GM21423 (cell line): ENCODE measurements around the gene PRKN.
"Not testable (repeated sequence)": the region's sequence is repeated elsewhere in the genome, so short reads cannot be mapped to it uniquely, and the experiment has no call there.

Experiments used
- ATAC-seq: cut with Tn5 transposase; IDR thresholded peaks from one replicate; pipeline ENCODE4 v1.9.1; 2021; ENCODE audit warnings: mild to moderate bottlenecking, moderate library complexity; ENCODE audit not compliant: unreplicated experiment

Gene PRKN

GRCh38 chr6:161835500-161836215 is 891.9 kb downstream of the PRKN start:
- ATAC-seq: no peak

GRCh38 chr6:161834426-161834825 is 893.1 kb downstream of the PRKN start:
- no peak for ATAC-seq

GRCh38 chr6:161833099-161833860 is 894.3 kb downstream of the PRKN start:
- no peak for ATAC-seq

GRCh38 chr6:161832622-161833021 is 894.9 kb downstream of the PRKN start:
- no peak for ATAC-seq

GRCh38 chr6:161830866-161831616 is 896.5 kb downstream of the PRKN start:
- ATAC-seq: no peak

GRCh38 chr6:161829291-161829729 is 898.3 kb downstream of the PRKN start:
- no peak for ATAC-seq

- no peak for ATAC-seq
Observed at GRCh38 chr6:161828355-161828754, 899.2 kb downstream of the PRKN start.

GRCh38 chr6:161826512-161826911 is 901.1 kb downstream of the PRKN start:
- no peak for ATAC-seq

- not testable (repeated sequence) for ATAC-seq
Observed at GRCh38 chr6:161822204-161822603, 905.4 kb downstream of the PRKN start.

- ATAC-seq: no peak
Observed at GRCh38 chr6:161817881-161818280, 909.7 kb downstream of the PRKN start.

GRCh38 chr6:161815965-161816364 is 911.6 kb downstream of the PRKN start:
- ATAC-seq: no peak

GRCh38 chr6:161813156-161813555 is 914.4 kb downstream of the PRKN start:
- no peak for ATAC-seq

- no peak for ATAC-seq
Observed at GRCh38 chr6:161809971-161810370, 917.6 kb downstream of the PRKN start.

- no peak for ATAC-seq
Observed at GRCh38 chr6:161804838-161805237, 922.7 kb downstream of the PRKN start.

- ATAC-seq: no peak
Observed at GRCh38 chr6:161803131-161803530, 924.4 kb downstream of the PRKN start.

- ATAC-seq: no peak
Observed at GRCh38 chr6:161802231-161802630, 925.3 kb downstream of the PRKN start.

GRCh38 chr6:161798844-161799394 is 928.6 kb downstream of the PRKN start:
- no peak for ATAC-seq

- ATAC-seq: no peak
Observed at GRCh38 chr6:161796681-161797080, 930.9 kb downstream of the PRKN start.

- no peak for ATAC-seq
Observed at GRCh38 chr6:161792851-161793493, 934.6 kb downstream of the PRKN start.

- no peak for ATAC-seq
Observed at GRCh38 chr6:161788531-161788930, 939.0 kb downstream of the PRKN start.

GRCh38 chr6:161772176-161772575 is 955.4 kb downstream of the PRKN start:
- no peak for ATAC-seq
